CD14-positive monocyte (primary cell): ENCODE measurements around the gene UGT1A5. TPM values are rescaled to one million over a fixed set of nuclear protein-coding genes. Genes with fewer than 3 reads are reported as not detected.

Experiments used
- DNase-seq, 3 donors: peaks; one replicate each; pipeline ENCODE4 v3.0.0-alpha.2; 2011 to 2022
- H2AFZ ChIP-seq: 2 replicates; pipeline ENCODE4 v1.6.0; 2012; ENCODE audit warnings: mild to moderate bottlenecking, low read depth, low read length, inconsistent platforms; ENCODE audit not compliant: insufficient read depth, poor library complexity, severe bottlenecking
- H3K27ac ChIP-seq, 2 donors: 1 replicate in 1 of 2; 2 replicates in 1 of 2; pipeline ENCODE4 v1.5.1; 2012 to 2013; ENCODE audit warnings: low read length in 2 of 2, control low read depth in 1 of 2, inconsistent platforms in 1 of 2, low read depth in 1 of 2, mild to moderate bottlenecking in 1 of 2
- H3K27me3 ChIP-seq, 2 donors: one replicate each; pipeline versions ENCODE4 v1.6.0 to v1.6.1; 2011 to 2013; ENCODE audit warnings: low read length in 2 of 2; ENCODE audit not compliant: control insufficient read depth in 2 of 2, insufficient read depth in 2 of 2
- H3K36me3 ChIP-seq, 2 donors: replicated peaks in 1 of 2; 1 replicate in 1 of 2; 2 replicates in 1 of 2; pipeline versions ENCODE4 v1.5.1 to v1.6.1; 2012 to 2013; ENCODE audit warnings: low read length in 2 of 2, control low read depth in 1 of 2, inconsistent platforms in 1 of 2, mild to moderate bottlenecking in 1 of 2; ENCODE audit not compliant: insufficient read depth in 2 of 2, control insufficient read depth in 1 of 2
- H3K4me1 ChIP-seq, 2 donors: 1 replicate in 1 of 2; 2 replicates in 1 of 2; pipeline versions ENCODE4 v1.5.1 to v1.6.1; 2012 to 2013; ENCODE audit warnings: low read length in 2 of 2, control low read depth in 1 of 2, inconsistent platforms in 1 of 2, mild to moderate bottlenecking in 1 of 2, moderate library complexity in 1 of 2; ENCODE audit not compliant: insufficient read depth in 2 of 2, control insufficient read depth in 1 of 2
- H3K4me2 ChIP-seq: replicated peaks from 2 replicates; pipeline ENCODE3; 2012; ENCODE audit warnings: low read length, moderate library complexity, mild to moderate bottlenecking; ENCODE audit not compliant: poor library complexity, severe bottlenecking; ENCODE audit errors: extremely low read depth
- H3K4me3 ChIP-seq, 3 experiments: fragments of 200-600 bp in 1 of 3; sonication (generic) in 1 of 3; replicated peaks in 1 of 3; 1 replicate in 2 of 3; 2 replicates in 1 of 3; pipeline ENCODE4 v1.5.1; 2011 to 2013; ENCODE audit warnings: low read length in 3 of 3, mild to moderate bottlenecking in 3 of 3, control low read depth in 2 of 3, low read depth in 2 of 3, inconsistent platforms in 1 of 3, moderate library complexity in 1 of 3
- H3K79me2 ChIP-seq: 2 replicates; pipeline ENCODE4 v1.6.0; 2012; ENCODE audit warnings: mild to moderate bottlenecking, control low read depth, inconsistent platforms, low read length, moderate library complexity; ENCODE audit not compliant: insufficient read depth
- H3K9ac ChIP-seq: 2 replicates; pipeline ENCODE4 v1.6.0; 2017; ENCODE audit warnings: low read length, mild to moderate bottlenecking; ENCODE audit not compliant: insufficient read depth, poor library complexity, severe bottlenecking
- H3K9me3 ChIP-seq, 2 donors: replicated peaks in 1 of 2; 1 replicate in 1 of 2; 2 replicates in 1 of 2; pipeline versions ENCODE4 v1.5.1 to v1.6.1; 2012 to 2013; ENCODE audit warnings: low read length in 2 of 2, control low read depth in 1 of 2; ENCODE audit not compliant: control insufficient read depth in 1 of 2, insufficient read depth in 1 of 2
- H4K20me1 ChIP-seq: 2 replicates; pipeline ENCODE4 v1.6.0; 2012; ENCODE audit warnings: mild to moderate bottlenecking, low read length, control low read depth, moderate library complexity; ENCODE audit not compliant: insufficient read depth
- H3K27ac Mint-ChIP-seq, 7 donors: one replicate each; pipeline ENCODE4 v1.8.0; 2020; ENCODE audit warnings: mild to moderate bottlenecking in 7 of 7, mixed read lengths in 7 of 7, moderate library complexity in 6 of 7, inconsistent platforms in 2 of 7
- H3K27me3 Mint-ChIP-seq, 3 donors: one replicate each; pipeline ENCODE4 v1.8.0; 2021 to 2022; ENCODE audit warnings: low read depth in 3 of 3, mild to moderate bottlenecking in 3 of 3, mixed read lengths in 3 of 3, moderate library complexity in 3 of 3, inconsistent platforms in 1 of 3
- H3K36me3 Mint-ChIP-seq, 2 donors: one replicate each; pipeline ENCODE4 v1.8.0; 2020; ENCODE audit warnings: mixed read lengths in 2 of 2, inconsistent platforms in 1 of 2, mild to moderate bottlenecking in 1 of 2
- H3K4me1 Mint-ChIP-seq: one replicate; pipeline ENCODE4 v1.8.0; 2020; ENCODE audit warnings: mild to moderate bottlenecking, mixed read lengths
- H3K4me3 Mint-ChIP-seq, 2 donors: one replicate each; pipeline ENCODE4 v1.8.0; 2020; ENCODE audit warnings: mild to moderate bottlenecking in 2 of 2, mixed read lengths in 2 of 2, moderate library complexity in 1 of 2
- H3K9me3 Mint-ChIP-seq, 7 donors: one replicate each; pipeline ENCODE4 v1.8.0; 2020 to 2022; ENCODE audit warnings: mixed read lengths in 7 of 7, mild to moderate bottlenecking in 6 of 7, moderate library complexity in 6 of 7, inconsistent platforms in 2 of 7
- CTCF ChIP-seq: fragments of 200-600 bp; IDR thresholded peaks from one replicate; pipeline ENCODE4 v1.8.0; 2022; ENCODE audit warnings: antibody characterized with exemption, mild to moderate bottlenecking
- WGBS: methylation state at CpG from one replicate; pipeline ENCODE4 v1.1.5; 2013; ENCODE audit warnings: missing lambda C conversion rate; ENCODE audit not compliant: insufficient coverage; 5-methylcytosine and 5-hydroxymethylcytosine counted together
- intact Hi-C, 2 donors: fragments of 100-400 bp; cut with micrococcal nuclease; formaldehyde crosslinking; loops; one replicate each; pipeline versions ENCODE4 v1.15.0 to v1.15.1; 2023
- polyA plus RNA-seq, 3 donors: library from polyadenylated mRNA; depleted of rRNA in 1 of 3; unstranded in 2 of 3; stranded (reverse) in 1 of 3; fragments of 300-500 nt in 2 of 3; fragments of >200 nt in 1 of 3; fragmentation: Illumina TruSeq in 2 of 3; gene quantifications; 1 replicate in 2 of 3; 2 replicates in 1 of 3; pipeline ENCODE4 v1.2.3, GENCODE V29; 2012 to 2021

The UGT1A5 gene
- polyA plus RNA-seq, 3 donors: not detected

- TF ChIP-seq CTCF: no peak
- DNase-seq: no peak
- Histone ChIP-seq H3K4me2 (no peak overlapping the region), H3K27me3 (no peaks in the 10 kb centered on the region), H3K9ac (no peak overlapping the region), H3K27ac (no peak overlapping the region), H3K36me3 (no peaks in the 10 kb centered on the region), H2AFZ (no peak overlapping the region), H4K20me1 (no peaks in the 10 kb centered on the region), H3K79me2 (no peaks in the 10 kb centered on the region), H3K4me1 (no peaks in the 10 kb centered on the region), H3K4me3 (no peak overlapping the region), H3K9me3 (peaks cover 9% of the 10 kb centered on the region in 2 donors)
- no peaks in the 10 kb centered on the region for H3K4me1 Mint-ChIP-seq
- H3K36me3 Mint-ChIP-seq: no peaks in the 10 kb centered on the region
- no peak overlapping the region for H3K4me3 Mint-ChIP-seq
- no peaks in the 10 kb centered on the region for H3K27me3 Mint-ChIP-seq
- intact Hi-C loops: no loop called here
- WGBS: no CpG with 5 or more reads among the region's 4 CpGs
- H3K9me3 Mint-ChIP-seq: peaks cover 3 to 12% (median 5%) of the 10 kb centered on the region in 7 donors
- H3K27ac Mint-ChIP-seq: no peak overlapping the region
Observed at GRCh38 chr2:233668605-233669260, 44.0 kb upstream of the UGT1A5 start.

GRCh38 chr2:233671290-233672161, 41.2 kb upstream of the UGT1A5 start, which contains the start of gene UGT1A9:
UGT1A9 (plus strand) TSS chr2:233671898; CDS start chr2:233671935, 37 bp downstream.
- H3K79me2 ChIP-seq: no peaks in the 10 kb centered on the region
- Mint-ChIP-seq H3K4me1 (no peaks in the 10 kb centered on the region), H3K27ac (no peak within 1 kb of the TSS), H3K9me3 (peaks cover 0 to 4% (median 2%) of the 10 kb centered on the region in 7 donors), H3K36me3 (no peaks in the 10 kb centered on the region), H3K4me3 (no peak within 1 kb of the TSS), H3K27me3 (no peaks in the 10 kb centered on the region)
- no peaks in the 10 kb centered on the region for H3K36me3 ChIP-seq
- no peak within 1 kb of the TSS for H2AFZ ChIP-seq
- no peaks in the 10 kb centered on the region for H3K9me3 ChIP-seq
- no peaks in the 10 kb centered on the region for H3K27me3 ChIP-seq
- no peak for DNase-seq
- H3K4me1 ChIP-seq: no peaks in the 10 kb centered on the region
- H3K27ac ChIP-seq: no peak within 1 kb of the TSS
- H3K9ac ChIP-seq: no peak within 1 kb of the TSS
- intact Hi-C loops: no loop called here
- no peak within 1 kb of the TSS for H3K4me3 ChIP-seq
- H4K20me1 ChIP-seq: no peaks in the 10 kb centered on the region
- no peak for TF ChIP-seq CTCF
- no peak within 1 kb of the TSS for H3K4me2 ChIP-seq
- 90% methylated on average over 4 of the region's 5 CpGs for WGBS
